IMR-90 (cell line): ENCODE measurements around the gene TSC2.

Experiments used
- CHD1 ChIP-seq: IDR thresholded peaks from 2 replicates; pipeline ENCODE4 v1.6.1; 2012; ENCODE audit warnings: low read depth, low read length, improper control_type of control experiment
- POLR2A ChIP-seq: IDR thresholded peaks from 2 replicates; pipeline ENCODE4 v1.6.1; 2012; ENCODE audit warnings: mild to moderate bottlenecking, low read depth, low read length
- RCOR1 ChIP-seq: IDR thresholded peaks from 2 replicates; pipeline ENCODE4 v1.6.1; 2012; ENCODE audit warnings: mild to moderate bottlenecking, low read length, improper control_type of control experiment; ENCODE audit not compliant: insufficient replicate concordance
- TF ChIP-seq, protein P1 (sequence below): fragments of 150-350 bp; IDR thresholded peaks from 2 replicates; pipeline ENCODE4 v1.6.1; 2017; ENCODE audit warnings: mild to moderate bottlenecking, antibody characterized with exemption, low read length, low read depth
- TF ChIP-seq, protein P2 (sequence below): conservative IDR thresholded peaks from 2 replicates; pipeline ENCODE4 v1.5.1; 2012; ENCODE audit warnings: mild to moderate bottlenecking, low read depth, low read length, improper control_type of control experiment

DNA sequence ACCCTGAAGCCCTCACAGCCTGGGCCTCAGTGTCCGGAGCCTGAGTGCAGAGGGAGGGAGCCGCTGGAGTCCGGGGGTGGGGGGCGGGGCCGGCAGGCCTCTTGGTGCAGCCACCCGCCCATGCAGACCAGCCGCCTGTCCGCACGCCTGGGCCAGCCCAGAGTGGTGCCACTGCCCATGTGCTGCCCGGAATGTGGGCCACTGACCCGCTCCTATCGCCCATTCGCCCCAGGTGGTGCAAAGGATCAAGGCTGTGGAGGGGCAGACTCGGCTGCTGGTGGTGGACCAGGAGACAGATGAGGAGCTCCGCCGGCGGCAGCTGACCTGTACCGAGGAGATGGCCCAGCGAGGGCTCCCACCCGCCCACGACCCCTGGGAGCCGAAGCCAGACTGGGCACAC is 18.4 kb upstream of the TSC2 start:
- TF ChIP-seq, protein P1, sequence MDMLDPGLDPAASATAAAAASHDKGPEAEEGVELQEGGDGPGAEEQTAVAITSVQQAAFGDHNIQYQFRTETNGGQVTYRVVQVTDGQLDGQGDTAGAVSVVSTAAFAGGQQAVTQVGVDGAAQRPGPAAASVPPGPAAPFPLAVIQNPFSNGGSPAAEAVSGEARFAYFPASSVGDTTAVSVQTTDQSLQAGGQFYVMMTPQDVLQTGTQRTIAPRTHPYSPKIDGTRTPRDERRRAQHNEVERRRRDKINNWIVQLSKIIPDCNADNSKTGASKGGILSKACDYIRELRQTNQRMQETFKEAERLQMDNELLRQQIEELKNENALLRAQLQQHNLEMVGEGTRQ, result no peak
- TF ChIP-seq, protein P2, sequence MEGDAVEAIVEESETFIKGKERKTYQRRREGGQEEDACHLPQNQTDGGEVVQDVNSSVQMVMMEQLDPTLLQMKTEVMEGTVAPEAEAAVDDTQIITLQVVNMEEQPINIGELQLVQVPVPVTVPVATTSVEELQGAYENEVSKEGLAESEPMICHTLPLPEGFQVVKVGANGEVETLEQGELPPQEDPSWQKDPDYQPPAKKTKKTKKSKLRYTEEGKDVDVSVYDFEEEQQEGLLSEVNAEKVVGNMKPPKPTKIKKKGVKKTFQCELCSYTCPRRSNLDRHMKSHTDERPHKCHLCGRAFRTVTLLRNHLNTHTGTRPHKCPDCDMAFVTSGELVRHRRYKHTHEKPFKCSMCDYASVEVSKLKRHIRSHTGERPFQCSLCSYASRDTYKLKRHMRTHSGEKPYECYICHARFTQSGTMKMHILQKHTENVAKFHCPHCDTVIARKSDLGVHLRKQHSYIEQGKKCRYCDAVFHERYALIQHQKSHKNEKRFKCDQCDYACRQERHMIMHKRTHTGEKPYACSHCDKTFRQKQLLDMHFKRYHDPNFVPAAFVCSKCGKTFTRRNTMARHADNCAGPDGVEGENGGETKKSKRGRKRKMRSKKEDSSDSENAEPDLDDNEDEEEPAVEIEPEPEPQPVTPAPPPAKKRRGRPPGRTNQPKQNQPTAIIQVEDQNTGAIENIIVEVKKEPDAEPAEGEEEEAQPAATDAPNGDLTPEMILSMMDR, result no peak
- TF ChIP-seq POLR2A, result no peak
- TF ChIP-seq RCOR1, result no peak
- TF ChIP-seq CHD1, result no peak
